Measurements from ENCODE around the gene LCNL1. TPM values are rescaled to one million over a fixed set of nuclear protein-coding genes. Genes with fewer than 3 reads are reported as not detected.

LCNL1 gene
- total and polyA plus RNA-seq, 2 of the 13 experiments (the other 11 are each of a cell fraction or from before 2014, with no cell fraction given), result not detected

DNA sequence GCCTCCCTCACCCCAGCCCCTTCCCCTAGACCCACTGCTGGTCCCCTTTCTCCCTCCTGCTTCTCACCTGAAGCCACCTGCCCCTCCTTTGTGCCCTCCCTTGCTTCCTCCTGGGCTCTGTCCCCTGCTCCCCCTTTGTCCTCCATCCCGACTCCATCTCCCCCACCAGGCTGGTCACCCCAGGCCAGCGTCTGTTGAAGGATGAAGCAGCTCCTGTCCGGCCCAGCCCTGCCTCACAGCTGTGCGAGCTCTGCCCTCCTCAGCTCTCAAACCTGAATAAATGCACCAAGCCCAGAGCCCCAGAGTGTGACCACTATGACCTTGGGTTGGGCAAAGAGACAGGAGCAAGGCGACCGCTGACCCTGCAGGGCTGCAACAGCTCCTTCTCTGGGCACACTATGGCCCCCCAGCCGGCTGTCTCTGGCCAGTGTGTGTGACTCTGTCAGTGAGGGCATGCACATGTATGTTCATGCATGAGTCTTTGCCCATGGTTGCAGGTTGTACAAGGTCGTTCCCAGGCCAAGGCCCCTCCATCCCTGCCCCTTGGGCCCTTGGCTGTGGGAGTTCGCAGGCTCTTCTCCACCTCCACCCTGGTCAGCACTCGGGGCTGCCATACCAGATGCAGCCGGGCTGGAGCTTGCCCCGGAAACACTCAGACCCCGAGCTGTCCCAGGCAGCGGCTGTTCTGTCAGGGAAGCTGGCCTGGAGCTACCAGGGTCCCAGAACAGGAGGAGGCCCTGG lies 27.4 kb upstream of the LCNL1 start:
- H3K9me3 ChIP-seq (ENCODE audit: low read length), result no peaks in the 10 kb centered on the region
- BruUV-seq (replicated peaks), result no TSS peak
- H3K79me2 ChIP-seq (ENCODE audit: insufficient read depth, low read length), result peaks cover 3% of the 10 kb centered on the region
- 65% methylated on average over 10 of the region's 14 CpGs for WGBS (ENCODE audit: low lambda C conversion rate)
- ATAC-seq (no peak), DNase-seq (ENCODE audit: low spot score) (no peak), FAIRE-seq (no peak)
- no peak overlapping the region for H2AFZ ChIP-seq (ENCODE audit: low read length)
- H3K4me3 ChIP-seq (replicated peaks in 1 of 3; ENCODE audit: insufficient read depth in 1 of 3, low read depth in 2 of 3, low read length in 3 of 3), result no peak overlapping the region
- no peak overlapping the region for H3K27ac ChIP-seq (ENCODE audit: extremely low read length, insufficient read depth, low read length)
- H3K4me1 ChIP-seq (ENCODE audit: insufficient read depth, low read length), result peaks cover 14% of the 10 kb centered on the region
- TF ChIP-seq HOXA3 (CRISPR knock-in tag; IDR thresholded peaks at IDR 0.05) (no peak), TARDBP (CRISPR knock-in tag; IDR thresholded peaks at IDR 0.05) (no peak), PCBP2 (optimal IDR thresholded peaks at IDR 0.05; ENCODE audit: low read depth, low read length, poor library complexity, severe bottlenecking) (no peak), ZNF773 (CRISPR knock-in tag; IDR thresholded peaks at IDR 0.05; ENCODE audit: borderline replicate concordance) (no peak), ZNF446 (CRISPR knock-in tag; IDR thresholded peaks at IDR 0.05) (no peak), PPARG (CRISPR knock-in tag; conservative IDR thresholded peaks at IDR 0.05) (no peak), SIX1 (CRISPR knock-in tag; IDR thresholded peaks at IDR 0.05; ENCODE audit: borderline replicate concordance) (no peak), ZNF292 (CRISPR knock-in tag; IDR thresholded peaks at IDR 0.05; ENCODE audit: borderline replicate concordance, low read depth) (no peak), MBNL3 (CRISPR knock-in tag; conservative IDR thresholded peaks at IDR 0.05) (no peak), ZNF30 (CRISPR knock-in tag; IDR thresholded peaks at IDR 0.05) (no peak), RFXAP (CRISPR knock-in tag; IDR thresholded peaks at IDR 0.05; ENCODE audit: borderline replicate concordance) (no peak), SMAD9 (CRISPR knock-in tag; IDR thresholded peaks at IDR 0.05) (no peak), AGO2 (optimal IDR thresholded peaks at IDR 0.05; ENCODE audit: low read depth, low read length) (no peak), ZNF354B (CRISPR knock-in tag; IDR thresholded peaks at IDR 0.05) (no peak), HNRNPK (IDR thresholded peaks at IDR 0.05; ENCODE audit: low read depth, low read length, poor library complexity, severe bottlenecking) (no peak), ZNF550 (CRISPR knock-in tag; IDR thresholded peaks at IDR 0.05; ENCODE audit: borderline replicate concordance) (no peak)
- TF ChIP-seq, protein P1, sequence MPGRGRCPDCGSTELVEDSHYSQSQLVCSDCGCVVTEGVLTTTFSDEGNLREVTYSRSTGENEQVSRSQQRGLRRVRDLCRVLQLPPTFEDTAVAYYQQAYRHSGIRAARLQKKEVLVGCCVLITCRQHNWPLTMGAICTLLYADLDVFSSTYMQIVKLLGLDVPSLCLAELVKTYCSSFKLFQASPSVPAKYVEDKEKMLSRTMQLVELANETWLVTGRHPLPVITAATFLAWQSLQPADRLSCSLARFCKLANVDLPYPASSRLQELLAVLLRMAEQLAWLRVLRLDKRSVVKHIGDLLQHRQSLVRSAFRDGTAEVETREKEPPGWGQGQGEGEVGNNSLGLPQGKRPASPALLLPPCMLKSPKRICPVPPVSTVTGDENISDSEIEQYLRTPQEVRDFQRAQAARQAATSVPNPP (CRISPR knock-in tag; IDR thresholded peaks at IDR 0.05), result no peak
- TF ChIP-seq, protein P2, sequence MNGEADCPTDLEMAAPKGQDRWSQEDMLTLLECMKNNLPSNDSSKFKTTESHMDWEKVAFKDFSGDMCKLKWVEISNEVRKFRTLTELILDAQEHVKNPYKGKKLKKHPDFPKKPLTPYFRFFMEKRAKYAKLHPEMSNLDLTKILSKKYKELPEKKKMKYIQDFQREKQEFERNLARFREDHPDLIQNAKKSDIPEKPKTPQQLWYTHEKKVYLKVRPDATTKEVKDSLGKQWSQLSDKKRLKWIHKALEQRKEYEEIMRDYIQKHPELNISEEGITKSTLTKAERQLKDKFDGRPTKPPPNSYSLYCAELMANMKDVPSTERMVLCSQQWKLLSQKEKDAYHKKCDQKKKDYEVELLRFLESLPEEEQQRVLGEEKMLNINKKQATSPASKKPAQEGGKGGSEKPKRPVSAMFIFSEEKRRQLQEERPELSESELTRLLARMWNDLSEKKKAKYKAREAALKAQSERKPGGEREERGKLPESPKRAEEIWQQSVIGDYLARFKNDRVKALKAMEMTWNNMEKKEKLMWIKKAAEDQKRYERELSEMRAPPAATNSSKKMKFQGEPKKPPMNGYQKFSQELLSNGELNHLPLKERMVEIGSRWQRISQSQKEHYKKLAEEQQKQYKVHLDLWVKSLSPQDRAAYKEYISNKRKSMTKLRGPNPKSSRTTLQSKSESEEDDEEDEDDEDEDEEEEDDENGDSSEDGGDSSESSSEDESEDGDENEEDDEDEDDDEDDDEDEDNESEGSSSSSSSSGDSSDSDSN (CRISPR knock-in tag; IDR thresholded peaks at IDR 0.05), result no peak
- TF ChIP-seq, protein P3, sequence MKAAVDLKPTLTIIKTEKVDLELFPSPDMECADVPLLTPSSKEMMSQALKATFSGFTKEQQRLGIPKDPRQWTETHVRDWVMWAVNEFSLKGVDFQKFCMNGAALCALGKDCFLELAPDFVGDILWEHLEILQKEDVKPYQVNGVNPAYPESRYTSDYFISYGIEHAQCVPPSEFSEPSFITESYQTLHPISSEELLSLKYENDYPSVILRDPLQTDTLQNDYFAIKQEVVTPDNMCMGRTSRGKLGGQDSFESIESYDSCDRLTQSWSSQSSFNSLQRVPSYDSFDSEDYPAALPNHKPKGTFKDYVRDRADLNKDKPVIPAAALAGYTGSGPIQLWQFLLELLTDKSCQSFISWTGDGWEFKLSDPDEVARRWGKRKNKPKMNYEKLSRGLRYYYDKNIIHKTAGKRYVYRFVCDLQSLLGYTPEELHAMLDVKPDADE (CRISPR knock-in tag; IDR thresholded peaks at IDR 0.05), result no peak
- CTCF ChIA-PET (ENCODE audit: low intra/inter-chr PET ratio, low total read pairs), result no interaction called here
- in situ Hi-C loops (cut with HindIII; ENCODE audit: extremely low pct_ligation_motif_present, low pct_unique_long_range_greater_than_20kb) (no loop called here), intact Hi-C loops (cut with micrococcal nuclease; ENCODE audit: unreplicated experiment) (no loop called here)
- POLR2A ChIA-PET, result interaction anchor here (0.9 kb wide), 1 partner anchor 100 kb away, joined by 3 read pairs; no protein-coding TSS in a partner anchor
- no peaks in the 10 kb centered on the region for H4K20me1 ChIP-seq (ENCODE audit: insufficient read depth, low read length)
- H3K9ac ChIP-seq (ENCODE audit: insufficient read depth, low read depth, low read length), result no peak overlapping the region
- no peak overlapping the region for H3K4me2 ChIP-seq (ENCODE audit: low read depth, low read length)
- H3K27me3 ChIP-seq (ENCODE audit: control insufficient read depth in 1 of 2, insufficient read depth in 2 of 2, low read length in 2 of 2), result peaks cover 1 to 13% of the 10 kb centered on the region in 2 experiments; a peak in 2 of 5 replicates
- no peaks in the 10 kb centered on the region for H3K36me3 ChIP-seq (replicated peaks in 1 of 2; ENCODE audit: control insufficient read depth in 1 of 2, insufficient read depth in 2 of 2, low read length in 2 of 2)
